H1 (cell line): ENCODE measurements around the gene SPECC1. TPM values are rescaled to one million over a fixed set of nuclear protein-coding genes. Genes with fewer than 3 reads are reported as not detected.

Experiments used
- JUN ChIP-seq: IDR thresholded peaks from 2 replicates; pipeline ENCODE4 v1.6.1; 2011; ENCODE audit warnings: low read depth, mild to moderate bottlenecking, improper control_type of control experiment, low read length
- polyA plus RNA-seq, 7 experiments: library from polyadenylated mRNA; depleted of rRNA in 3 of 7; stranded (reverse) in 5 of 7; unstranded in 2 of 7; fragments of >200 nt in 5 of 7; fragments of 200-250 nt in 2 of 7; gene quantifications; 1 replicate in 5 of 7; 2 replicates in 1 of 7; 4 replicates in 1 of 7; pipeline versions ENCODE4 v1.2.1 to v1.2.3, GENCODE V29; 2011 to 2013; ENCODE audit warnings: missing spikeins in 2 of 7, mixed read lengths in 2 of 7
- total RNA-seq: library from RNA; stranded (reverse); fragmentation: NEBNext Ultra II Directional; extraction: Animal tissue kit (Norgen Biotek cat#: 25700); gene quantifications from 2 replicates; pipeline ENCODE4 v1.2.1, GENCODE V29; 2021

SPECC1 gene
- total and polyA plus RNA-seq, 2 of the 8 experiments (the other 6 are each of a cell fraction or from before 2014, with no cell fraction given): 35.8 to 87.9 TPM

GRCh38 chr17:20059728-20060188 lies 50.6 kb downstream of the SPECC1 start (continued):
- no peak for TF ChIP-seq JUN
